GM23248 (cell line): ENCODE results near the gene KCNJ1. TPM values are rescaled to one million over a fixed set of nuclear protein-coding genes. Genes with fewer than 3 reads are reported as not detected.

Source experiments
- DNase-seq: peaks from one replicate; pipeline ENCODE4 v3.0.0-alpha.2; 2015
- H2AFZ ChIP-seq: fragments of 200-600 bp; sonication (generic); 2 replicates; pipeline ENCODE4 v1.6.1; 2016; ENCODE audit warnings: antibody characterized with exemption
- H3F3A ChIP-seq: fragments of 200-600 bp; sonication (generic); 2 replicates; pipeline ENCODE4 v1.6.1; 2016; ENCODE audit warnings: mild to moderate bottlenecking, antibody characterized with exemption, mixed run types; ENCODE audit not compliant: insufficient read depth
- H3K27ac ChIP-seq: fragments of 200-600 bp; sonication (generic); 2 replicates; pipeline ENCODE4 v1.5.1; 2016; ENCODE audit warnings: mild to moderate bottlenecking
- H3K27me3 ChIP-seq: fragments of 200-600 bp; sonication (generic); replicated peaks from 2 replicates; pipeline ENCODE4 v1.6.1; 2016; ENCODE audit warnings: mild to moderate bottlenecking; ENCODE audit not compliant: insufficient read depth
- H3K36me3 ChIP-seq: fragments of 200-600 bp; sonication (generic); 2 replicates; pipeline ENCODE4 v1.6.1; 2016; ENCODE audit warnings: low read depth, mild to moderate bottlenecking
- H3K4me1 ChIP-seq: fragments of 200-600 bp; sonication (generic); 2 replicates; pipeline ENCODE4 v1.6.1; 2016; ENCODE audit warnings: mild to moderate bottlenecking; ENCODE audit not compliant: insufficient read depth
- H3K4me2 ChIP-seq: fragments of 200-600 bp; sonication (generic); one replicate; pipeline ENCODE4 v1.6.1; 2016; ENCODE audit warnings: mild to moderate bottlenecking; ENCODE audit not compliant: unreplicated experiment
- H3K4me3 ChIP-seq: fragments of 200-600 bp; sonication (generic); 2 replicates; pipeline ENCODE4 v1.5.1; 2016; ENCODE audit warnings: mild to moderate bottlenecking
- H3K79me2 ChIP-seq: fragments of 200-600 bp; sonication (generic); 2 replicates; pipeline ENCODE4 v1.6.1; 2016; ENCODE audit warnings: mild to moderate bottlenecking; ENCODE audit not compliant: insufficient read depth
- H3K9ac ChIP-seq: fragments of 200-600 bp; sonication (generic); 2 replicates; pipeline ENCODE4 v1.6.1; 2016; ENCODE audit warnings: mild to moderate bottlenecking
- H3K9me2 ChIP-seq: fragments of 200-600 bp; sonication (generic); 2 replicates; pipeline ENCODE4 v1.6.1; 2016; ENCODE audit warnings: mixed run types, mild to moderate bottlenecking, moderate library complexity; ENCODE audit not compliant: insufficient read depth
- H3K9me3 ChIP-seq: fragments of 200-600 bp; sonication (generic); one replicate; pipeline ENCODE4 v1.6.1; 2017; ENCODE audit warnings: low read depth
- H4K20me1 ChIP-seq: fragments of 200-600 bp; sonication (generic); 2 replicates; pipeline ENCODE4 v1.6.0; 2016; ENCODE audit not compliant: insufficient read depth
- EZH2 ChIP-seq: fragments of 200-600 bp; sonication (generic); IDR thresholded peaks from 2 replicates; pipeline ENCODE4 v1.6.1; 2018; ENCODE audit warnings: antibody characterized with exemption, mild to moderate bottlenecking; ENCODE audit not compliant: insufficient read depth, poor library complexity, severe bottlenecking
- EZH2phosphoT487 ChIP-seq: fragments of 200-600 bp; sonication (generic); IDR thresholded peaks from 2 replicates; pipeline ENCODE4 v1.6.1; 2018; ENCODE audit warnings: antibody characterized with exemption, moderate library complexity, mild to moderate bottlenecking, low read depth; ENCODE audit not compliant: insufficient read depth
- WGBS, 2 experiments: methylation state at CpG; one replicate each; pipeline ENCODE4 v1.1.6; 2015 to 2017; ENCODE audit warnings: low lambda C conversion rate in 2 of 2, low coverage in 1 of 2; ENCODE audit errors: missing lambda C conversion rate in 2 of 2; 5-methylcytosine and 5-hydroxymethylcytosine counted together
- in situ Hi-C: fragments of 300-500 bp; cut with MboI; formaldehyde crosslinking; loops from 2 replicates; pipeline ENCODE4 v1.15.0; 2020
- polyA plus RNA-seq: library from polyadenylated mRNA; unstranded; fragments of >200 nt; fragmentation: Nextera tagmentation; extraction: Ambion mirVana; gene quantifications from 2 replicates; pipeline ENCODE4 v1.2.1, GENCODE V29; 2016
- total RNA-seq: library from RNA; depleted of rRNA; stranded (reverse); fragments of >200 nt; shearing (Covaris generic); gene quantifications from 2 replicates; pipeline ENCODE4 v1.2.3, GENCODE V29; 2014

KCNJ1 gene
- total and polyA plus RNA-seq, 2 experiments from 2014 or later = not detected

GRCh38 chr11:128903248-128904061 lies 36.4 kb upstream of the KCNJ1 start:
- Histone ChIP-seq H3K27me3 (no peaks in the 10 kb centered on the region), H3K9ac (no peak overlapping the region), H3K9me2 (no peaks in the 10 kb centered on the region), H3K9me3 (no peaks in the 10 kb centered on the region), H3K79me2 (no peaks in the 10 kb centered on the region), H2AFZ (no peak overlapping the region), H4K20me1 (no peaks in the 10 kb centered on the region), H3K4me2 (peak overlapping the region; percentile 18), H3F3A (peaks cover 33% of the 10 kb centered on the region), H3K4me3 (no peak overlapping the region), H3K27ac (peak overlapping the region; percentile 22; the same call in 1 of the 2 replicates), H3K4me1 (peaks cover 38% of the 10 kb centered on the region), H3K36me3 (no peaks in the 10 kb centered on the region)
- no peak for TF ChIP-seq EZH2phosphoT487
- WGBS, 2 experiments = 66% methylated on average over 17 of the region's 17 CpGs
- peak; percentile 61 for DNase-seq
- in situ Hi-C loops = no loop called here

- Histone ChIP-seq H3K9me2 (no peaks in the 10 kb centered on the region), H3F3A (peaks cover 25% of the 10 kb centered on the region), H3K79me2 (no peaks in the 10 kb centered on the region), H2AFZ (no peak overlapping the region), H3K27me3 (no peaks in the 10 kb centered on the region), H3K4me3 (no peak overlapping the region), H3K4me1 (peaks cover 35% of the 10 kb centered on the region), H3K9me3 (no peaks in the 10 kb centered on the region), H3K27ac (peak overlapping the region; percentile 22; the same call in 1 of the 2 replicates), H3K4me2 (peak overlapping the region; percentile 18), H3K9ac (no peak overlapping the region), H4K20me1 (no peaks in the 10 kb centered on the region), H3K36me3 (no peaks in the 10 kb centered on the region)
- no peak for TF ChIP-seq EZH2phosphoT487
- in situ Hi-C loops = no loop called here
- 51 to 58% methylated on average over 10 of the region's 10 CpGs for WGBS, 2 experiments
- DNase-seq = peak; percentile 87
Observed at GRCh38 chr11:128902515-128903066, 35.5 kb upstream of the KCNJ1 start.

GRCh38 chr11:128901653-128902514 lies 34.8 kb upstream of the KCNJ1 start:
- H4K20me1 ChIP-seq = no peaks in the 10 kb centered on the region
- no peak overlapping the region for H2AFZ ChIP-seq
- no peak overlapping the region for H3K4me2 ChIP-seq
- H3K9me3 ChIP-seq = no peaks in the 10 kb centered on the region
- H3K79me2 ChIP-seq = no peaks in the 10 kb centered on the region
- no peaks in the 10 kb centered on the region for H3K27me3 ChIP-seq
- peaks cover 35% of the 10 kb centered on the region for H3K4me1 ChIP-seq
- no peaks in the 10 kb centered on the region for H3K9me2 ChIP-seq
- 87 to 88% methylated on average over 29 of the region's 29 CpGs for WGBS, 2 experiments
- no peaks in the 10 kb centered on the region for H3K36me3 ChIP-seq
- H3K27ac ChIP-seq = no peak overlapping the region
- TF ChIP-seq EZH2 = no peak
- no peak for TF ChIP-seq EZH2phosphoT487
- no peak for DNase-seq
- H3K9ac ChIP-seq = no peak overlapping the region
- in situ Hi-C loops = no loop called here
- H3K4me3 ChIP-seq = no peak overlapping the region
- H3F3A ChIP-seq = peaks cover 25% of the 10 kb centered on the region

DNA sequence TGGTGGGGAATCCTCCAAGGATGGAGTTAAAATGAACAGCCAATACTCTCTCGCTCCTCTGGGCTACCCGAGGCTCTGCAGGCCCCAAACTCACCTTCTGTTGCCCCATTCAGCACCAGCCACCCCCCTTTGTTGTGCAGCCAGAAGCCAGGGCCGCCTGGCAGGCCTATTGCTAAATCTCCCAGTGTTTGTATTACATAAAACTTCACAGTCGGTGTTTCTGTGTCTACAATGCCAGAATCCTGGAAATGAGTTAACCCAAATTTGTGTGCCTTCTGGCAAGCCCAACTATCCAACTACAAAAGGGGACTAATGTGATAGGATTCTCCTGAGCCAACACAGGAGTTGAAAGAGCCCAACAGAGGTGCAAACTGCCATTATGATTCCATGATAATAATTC lies 33.4 kb upstream of the KCNJ1 start:
- in situ Hi-C loops = no loop called here

More for the DNA sequence above, 33.4 kb upstream of the KCNJ1 start:
- Histone ChIP-seq H2AFZ (no peak overlapping the region), H3K4me2 (no peak overlapping the region), H3K9me3 (no peaks in the 10 kb centered on the region), H4K20me1 (no peaks in the 10 kb centered on the region), H3K27me3 (no peaks in the 10 kb centered on the region), H3K4me1 (peaks cover 35% of the 10 kb centered on the region), H3K79me2 (no peaks in the 10 kb centered on the region), H3K9ac (no peak overlapping the region), H3F3A (peaks cover 31% of the 10 kb centered on the region), H3K27ac (no peak overlapping the region), H3K4me3 (no peak overlapping the region), H3K9me2 (no peaks in the 10 kb centered on the region), H3K36me3 (no peaks in the 10 kb centered on the region)
- DNase-seq = no peak
- TF ChIP-seq EZH2phosphoT487 (no peak), EZH2 (no peak)
- 74 to 81% methylated on average over 4 of the region's 4 CpGs for WGBS, 2 experiments
